Stimulated activated CD8-positive, alpha-beta memory T cell treated with anti-CD3 and anti-CD28 coated beads, Interleukin-12 subunit alpha, Interleukin-12 subunit beta, amount 100 ng/mL, for 24 hours (primary cell): Measurements from ENCODE around the gene MT1HL1.
"Not testable (repeated sequence)": the region's sequence is repeated elsewhere in the genome, so short reads cannot be mapped to it uniquely, and the experiment has no call there.

Experiments
- DNase-seq: peaks from one replicate; pipeline ENCODE4 v3.0.0-alpha.2; 2020; ENCODE audit errors: extremely low read depth

MT1HL1 gene

GRCh38 chr1:236978740-236979139 is 25.5 kb downstream of the MT1HL1 start:
- no peak for DNase-seq

- DNase-seq, result no peak
Observed at GRCh38 chr1:236975461-236975860, 28.8 kb downstream of the MT1HL1 start.

GRCh38 chr1:236974025-236974424 is 30.2 kb downstream of the MT1HL1 start:
- DNase-seq, result not testable (repeated sequence)

- no peak for DNase-seq
Observed at GRCh38 chr1:236966636-236967035, 37.6 kb downstream of the MT1HL1 start.

GRCh38 chr1:236963920-236964319 is 40.3 kb downstream of the MT1HL1 start:
- DNase-seq, result no peak

- no peak for DNase-seq
Observed at GRCh38 chr1:236959112-236959511, 45.1 kb downstream of the MT1HL1 start.

- no peak for DNase-seq
Observed at GRCh38 chr1:236957235-236957634, 47.0 kb downstream of the MT1HL1 start.
